ENCODE results near the gene ZSCAN18.

DNA sequence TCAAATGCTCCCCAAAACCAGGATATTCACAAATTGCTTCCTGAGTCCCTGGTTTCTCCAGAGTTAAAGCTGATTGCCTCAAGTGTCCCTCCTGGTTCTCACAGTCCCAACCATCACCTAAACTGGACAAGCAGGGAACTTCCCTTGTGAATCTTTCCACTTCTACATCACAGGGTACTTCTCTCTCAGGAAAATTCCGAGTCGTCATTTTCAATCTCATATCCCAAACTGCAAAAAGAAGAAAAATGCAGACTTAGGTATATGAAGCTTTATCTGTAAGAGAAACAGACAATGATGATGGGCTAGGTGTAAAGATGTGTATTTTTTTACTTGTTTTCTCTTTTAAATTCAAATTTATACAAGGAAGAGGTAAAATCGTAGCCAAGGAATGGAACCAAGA is 31.3 kb upstream of the ZSCAN18 start:
- TF ChIP-seq, protein P1, sequence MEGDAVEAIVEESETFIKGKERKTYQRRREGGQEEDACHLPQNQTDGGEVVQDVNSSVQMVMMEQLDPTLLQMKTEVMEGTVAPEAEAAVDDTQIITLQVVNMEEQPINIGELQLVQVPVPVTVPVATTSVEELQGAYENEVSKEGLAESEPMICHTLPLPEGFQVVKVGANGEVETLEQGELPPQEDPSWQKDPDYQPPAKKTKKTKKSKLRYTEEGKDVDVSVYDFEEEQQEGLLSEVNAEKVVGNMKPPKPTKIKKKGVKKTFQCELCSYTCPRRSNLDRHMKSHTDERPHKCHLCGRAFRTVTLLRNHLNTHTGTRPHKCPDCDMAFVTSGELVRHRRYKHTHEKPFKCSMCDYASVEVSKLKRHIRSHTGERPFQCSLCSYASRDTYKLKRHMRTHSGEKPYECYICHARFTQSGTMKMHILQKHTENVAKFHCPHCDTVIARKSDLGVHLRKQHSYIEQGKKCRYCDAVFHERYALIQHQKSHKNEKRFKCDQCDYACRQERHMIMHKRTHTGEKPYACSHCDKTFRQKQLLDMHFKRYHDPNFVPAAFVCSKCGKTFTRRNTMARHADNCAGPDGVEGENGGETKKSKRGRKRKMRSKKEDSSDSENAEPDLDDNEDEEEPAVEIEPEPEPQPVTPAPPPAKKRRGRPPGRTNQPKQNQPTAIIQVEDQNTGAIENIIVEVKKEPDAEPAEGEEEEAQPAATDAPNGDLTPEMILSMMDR (IDR thresholded peaks at IDR 0.05), result no peak
- no peak for TF ChIP-seq EP300 (IDR thresholded peaks at IDR 0.05)
- TF ChIP-seq POLR2A (IDR thresholded peaks at IDR 0.05), result no peak
